ENCODE data around the gene TLCD3B.
A peak's percentile ranks its signal among the peaks of the same experiment; 100 is the strongest.

The TLCD3B gene

GRCh38 chr16:30006659-30007377 is 24.3 kb downstream of the TLCD3B start:
- Mint-ChIP-seq H3K36me3 (no peaks in the 10 kb centered on the region), H3K27ac (no peak overlapping the region), H3K4me3 (no peak overlapping the region), H3K4me1 (ENCODE audit: low read depth) (peaks cover 8% of the 10 kb centered on the region), H3K9me3 (ENCODE audit: low read depth) (no peaks in the 10 kb centered on the region), H3K27me3 (no peaks in the 10 kb centered on the region)

DNA sequence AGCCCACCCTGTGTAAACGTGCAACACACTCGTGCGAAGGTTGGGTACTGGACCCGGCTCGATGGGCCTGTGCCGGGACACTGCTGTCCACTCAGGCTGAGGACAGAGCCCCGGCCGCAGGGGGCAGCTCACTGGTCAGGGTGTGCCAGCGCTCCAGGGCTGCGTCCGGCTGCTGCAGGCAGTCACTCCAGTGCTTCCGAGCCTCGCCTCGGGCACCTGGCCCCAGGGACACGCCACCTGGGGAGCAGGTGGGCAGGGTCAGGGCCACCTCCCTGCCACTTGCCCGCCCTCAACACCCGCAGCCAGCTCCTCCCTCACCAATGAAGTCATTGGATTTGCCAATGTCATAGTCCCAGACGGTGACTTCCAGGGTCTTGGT is 25.0 kb downstream of the TLCD3B start:
- H3K27me3 Mint-ChIP-seq, result no peaks in the 10 kb centered on the region
- H3K27ac Mint-ChIP-seq, result no peak overlapping the region
- H3K4me3 Mint-ChIP-seq, result no peak overlapping the region
- H3K36me3 Mint-ChIP-seq, result no peaks in the 10 kb centered on the region
- no peaks in the 10 kb centered on the region for H3K9me3 Mint-ChIP-seq (ENCODE audit: low read depth)
- peaks cover 7% of the 10 kb centered on the region for H3K4me1 Mint-ChIP-seq (ENCODE audit: low read depth)

DNA sequence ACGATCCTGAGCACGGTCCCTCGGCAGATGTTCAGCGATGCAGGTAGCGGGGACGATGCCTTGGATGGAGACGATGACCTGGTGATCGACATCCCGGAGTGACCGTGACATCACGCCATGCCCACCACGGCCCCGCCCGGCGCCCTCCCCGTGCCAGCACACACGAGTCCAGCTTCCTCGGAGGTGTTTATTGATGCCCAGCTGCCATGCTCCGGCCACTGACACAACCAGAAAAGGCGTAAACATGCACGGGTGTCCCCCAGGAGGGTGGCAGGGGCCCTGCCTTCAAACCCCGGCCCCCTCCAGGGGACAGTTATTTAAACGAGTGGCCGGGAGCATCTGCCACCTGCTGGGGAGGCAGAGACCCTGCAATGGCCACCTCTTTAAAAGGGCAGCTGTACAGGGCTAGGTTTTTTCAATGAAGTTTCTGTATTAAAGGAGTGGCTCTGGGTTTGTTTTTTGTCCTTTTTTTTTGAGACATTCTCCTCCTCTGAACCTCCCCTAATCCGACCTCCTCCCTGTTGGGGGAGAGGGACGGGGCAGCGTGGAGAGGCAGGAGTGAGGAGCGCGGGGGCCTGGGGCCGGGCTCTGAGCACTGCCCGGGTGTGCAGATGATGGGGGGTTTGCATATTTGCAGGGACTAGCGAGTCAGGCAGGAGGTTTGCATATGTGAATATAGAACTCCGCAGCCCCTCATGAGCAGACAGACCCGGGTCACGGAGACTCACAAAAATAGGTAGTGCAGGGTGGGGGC is 25.6 kb downstream of the TLCD3B start:
- peaks cover 7% of the 10 kb centered on the region for H3K4me1 Mint-ChIP-seq (ENCODE audit: low read depth)
- H3K4me3 Mint-ChIP-seq, result no peak overlapping the region
- H3K27me3 Mint-ChIP-seq, result no peaks in the 10 kb centered on the region
- H3K27ac Mint-ChIP-seq, result no peak overlapping the region
- H3K36me3 Mint-ChIP-seq, result no peaks in the 10 kb centered on the region
- H3K9me3 Mint-ChIP-seq (ENCODE audit: low read depth), result no peaks in the 10 kb centered on the region

DNA sequence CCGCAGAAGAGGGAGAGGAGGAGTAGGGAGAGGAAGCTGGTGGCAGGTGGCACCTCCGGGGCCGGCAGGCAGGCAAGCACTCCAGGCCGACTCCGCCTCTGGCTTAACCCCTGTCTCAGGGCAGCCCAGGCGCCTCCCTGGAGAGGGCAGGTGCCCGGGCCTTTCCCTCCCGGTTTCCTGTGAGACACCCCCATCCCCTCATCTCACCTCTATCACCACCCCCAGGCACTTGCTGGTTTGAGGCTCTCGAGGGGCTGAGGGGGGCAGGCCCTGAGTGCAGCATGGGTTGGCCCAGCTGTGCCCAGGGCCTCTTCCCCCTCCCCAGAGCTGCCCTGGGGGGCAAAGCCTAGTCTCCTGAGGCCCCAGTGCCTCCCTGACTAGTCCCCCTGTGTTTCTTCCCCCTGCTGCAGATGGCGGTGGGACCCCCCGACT is 26.2 kb downstream of the TLCD3B start:
- no peak overlapping the region for H3K27ac Mint-ChIP-seq
- H3K4me3 Mint-ChIP-seq, result no peak overlapping the region
- H3K4me1 Mint-ChIP-seq (ENCODE audit: low read depth), result peaks cover 5% of the 10 kb centered on the region
- H3K27me3 Mint-ChIP-seq, result no peaks in the 10 kb centered on the region
- no peaks in the 10 kb centered on the region for H3K9me3 Mint-ChIP-seq (ENCODE audit: low read depth)
- H3K36me3 Mint-ChIP-seq, result no peaks in the 10 kb centered on the region

GRCh38 chr16:30004424-30004776 is 26.7 kb downstream of the TLCD3B start:
- no peak overlapping the region for H3K27ac Mint-ChIP-seq
- H3K4me1 Mint-ChIP-seq (ENCODE audit: low read depth), result peaks cover 7% of the 10 kb centered on the region
- H3K9me3 Mint-ChIP-seq (ENCODE audit: low read depth), result no peaks in the 10 kb centered on the region
- H3K4me3 Mint-ChIP-seq, result no peak overlapping the region
- no peaks in the 10 kb centered on the region for H3K36me3 Mint-ChIP-seq
- no peaks in the 10 kb centered on the region for H3K27me3 Mint-ChIP-seq

GRCh38 chr16:30003670-30004423 is 27.2 kb downstream of the TLCD3B start:
- Mint-ChIP-seq H3K36me3 (no peaks in the 10 kb centered on the region), H3K9me3 (ENCODE audit: low read depth) (no peaks in the 10 kb centered on the region), H3K4me3 (no peak overlapping the region), H3K27me3 (no peaks in the 10 kb centered on the region), H3K4me1 (ENCODE audit: low read depth) (peaks cover 12% of the 10 kb centered on the region), H3K27ac (peak overlapping the region; percentile 41)

DNA sequence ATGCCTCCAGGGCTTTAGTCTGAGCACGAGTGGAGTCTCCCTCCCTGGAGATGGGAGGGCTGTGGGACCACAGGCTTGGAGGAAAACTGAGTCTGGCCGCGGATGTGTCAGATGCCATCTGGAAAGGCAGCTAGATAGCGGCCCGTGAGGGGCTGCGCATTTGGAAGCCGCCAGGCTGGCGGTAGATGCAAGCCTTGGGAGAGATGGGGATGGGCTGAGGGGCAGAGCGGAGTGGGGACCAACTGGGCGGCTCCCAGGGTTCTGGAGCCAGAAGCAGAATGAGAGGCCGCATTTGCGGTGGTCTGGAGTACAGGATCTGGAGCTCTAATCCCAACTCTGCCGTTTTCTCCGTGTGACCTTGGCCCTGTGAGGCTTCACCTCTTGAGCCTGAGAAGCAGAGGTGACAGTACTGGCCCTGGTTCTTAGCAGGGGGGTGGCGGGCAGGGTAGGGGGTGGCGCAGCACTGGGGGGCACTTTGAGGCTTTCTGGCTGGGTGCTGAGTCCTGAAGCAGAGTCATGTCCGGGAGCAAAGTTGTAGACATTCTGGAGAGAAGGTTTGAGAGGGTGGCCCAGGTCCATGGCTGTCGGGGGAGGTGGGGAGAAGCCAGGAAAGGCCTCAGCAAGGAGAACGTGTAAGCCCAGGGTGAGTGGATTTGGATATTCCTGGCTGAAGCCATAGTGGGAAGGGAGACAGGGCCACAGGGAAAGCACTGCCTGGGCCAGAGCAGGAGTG is 28.3 kb downstream of the TLCD3B start:
- H3K9me3 Mint-ChIP-seq (ENCODE audit: low read depth), result no peaks in the 10 kb centered on the region
- no peaks in the 10 kb centered on the region for H3K36me3 Mint-ChIP-seq
- no peaks in the 10 kb centered on the region for H3K27me3 Mint-ChIP-seq
- peak overlapping the region; percentile 41 for H3K27ac Mint-ChIP-seq
- H3K4me3 Mint-ChIP-seq, result no peak overlapping the region
- H3K4me1 Mint-ChIP-seq (ENCODE audit: low read depth), result peaks cover 19% of the 10 kb centered on the region

DNA sequence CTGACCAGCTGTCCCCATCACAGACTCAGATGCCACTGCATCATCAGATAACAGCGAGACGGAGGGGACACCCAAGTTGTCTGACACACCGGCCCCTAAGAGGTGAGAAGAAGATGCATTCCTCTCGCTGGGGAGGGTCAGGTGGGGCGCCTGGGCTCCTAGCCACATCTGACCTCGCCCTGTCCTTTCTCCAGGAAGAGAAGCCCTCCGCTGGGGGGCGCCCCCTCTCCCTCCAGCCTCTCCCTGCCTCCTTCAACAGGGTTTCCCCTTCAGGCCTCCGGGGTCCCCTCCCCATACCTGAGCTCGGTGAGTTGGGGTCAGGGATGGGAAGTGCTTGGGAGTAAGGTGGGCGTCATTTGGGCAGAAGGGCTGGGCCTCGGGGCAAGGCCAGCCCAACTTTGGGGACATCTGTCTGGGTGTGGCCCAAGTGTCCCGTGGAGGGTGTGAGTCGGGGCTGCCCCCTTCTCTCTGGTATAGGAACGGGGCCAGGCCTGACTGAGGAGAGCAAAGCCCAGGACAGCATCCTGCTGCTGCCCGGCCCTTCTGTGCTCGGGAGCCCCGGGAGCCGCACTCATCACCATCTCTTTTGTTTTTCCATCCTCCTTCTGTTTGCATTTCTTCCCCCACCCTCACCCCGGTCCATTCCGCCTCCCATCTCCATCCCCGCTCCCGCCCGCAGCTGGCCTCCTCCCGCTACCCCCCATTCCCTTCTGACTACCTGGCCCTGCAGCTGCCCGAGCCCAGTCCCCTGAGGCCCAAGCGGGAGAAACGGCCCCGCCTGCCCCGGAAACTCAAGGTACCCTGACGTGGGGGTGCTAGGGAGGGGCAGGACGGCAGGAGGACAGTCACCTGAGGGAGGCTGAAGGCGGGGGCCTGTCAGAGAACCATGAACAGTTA is 30.1 kb downstream of the TLCD3B start:
- H3K27ac Mint-ChIP-seq, result no peak overlapping the region
- no peak overlapping the region for H3K4me3 Mint-ChIP-seq
- no peaks in the 10 kb centered on the region for H3K36me3 Mint-ChIP-seq
- H3K4me1 Mint-ChIP-seq (ENCODE audit: low read depth), result peaks cover 27% of the 10 kb centered on the region
- no peaks in the 10 kb centered on the region for H3K27me3 Mint-ChIP-seq
- H3K9me3 Mint-ChIP-seq (ENCODE audit: low read depth), result no peaks in the 10 kb centered on the region

- peak overlapping the region; percentile 54 for H3K27ac Mint-ChIP-seq
- H3K36me3 Mint-ChIP-seq, result no peaks in the 10 kb centered on the region
- H3K4me1 Mint-ChIP-seq (ENCODE audit: low read depth), result peaks cover 31% of the 10 kb centered on the region
- H3K9me3 Mint-ChIP-seq (ENCODE audit: low read depth), result no peaks in the 10 kb centered on the region
- no peaks in the 10 kb centered on the region for H3K27me3 Mint-ChIP-seq
- no peak overlapping the region for H3K4me3 Mint-ChIP-seq
Measured at GRCh38 chr16:29999605-30000004, 31.5 kb downstream of the TLCD3B start.

DNA sequence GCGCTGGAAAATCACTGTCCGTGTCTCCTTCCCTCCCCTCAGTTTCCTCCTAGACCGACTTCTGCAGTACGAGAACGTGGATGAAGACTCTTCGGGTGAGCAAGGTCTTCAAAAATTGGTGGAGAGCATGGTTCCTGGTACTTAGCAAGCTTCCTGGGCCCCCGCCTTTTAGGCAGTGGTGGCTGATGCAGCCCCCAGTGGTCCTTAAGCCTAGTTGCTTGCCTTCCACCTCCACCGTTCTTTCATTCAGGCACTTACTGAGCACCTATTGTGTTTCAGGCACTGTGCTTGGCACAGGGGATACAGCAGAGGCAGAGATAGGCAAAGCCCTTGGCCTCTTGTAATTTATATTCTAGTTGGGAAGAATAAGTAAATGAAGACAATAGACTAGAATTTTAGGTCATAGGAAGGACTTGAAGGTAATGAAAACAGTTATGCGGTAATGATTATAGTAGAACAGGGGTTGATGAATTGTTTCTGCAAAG is 34.3 kb downstream of the TLCD3B start:
- no peaks in the 10 kb centered on the region for H3K27me3 Mint-ChIP-seq
- H3K27ac Mint-ChIP-seq, result peak overlapping the region; percentile 99
- H3K9me3 Mint-ChIP-seq (ENCODE audit: low read depth), result no peaks in the 10 kb centered on the region
- peaks cover 32% of the 10 kb centered on the region for H3K4me1 Mint-ChIP-seq (ENCODE audit: low read depth)
- peak overlapping the region; percentile 97 for H3K4me3 Mint-ChIP-seq
- H3K36me3 Mint-ChIP-seq, result no peaks in the 10 kb centered on the region

- Mint-ChIP-seq H3K27ac (peak within 1 kb of the TSS; percentile 99), H3K4me1 (ENCODE audit: low read depth) (peaks cover 32% of the 10 kb centered on the region), H3K9me3 (ENCODE audit: low read depth) (no peaks in the 10 kb centered on the region), H3K27me3 (no peaks in the 10 kb centered on the region), H3K36me3 (no peaks in the 10 kb centered on the region), H3K4me3 (peak within 1 kb of the TSS; percentile 97)
Measured at GRCh38 chr16:29995911-29996765, 34.9 kb downstream of the TLCD3B start, which contains the start of gene INO80E. Gene INO80E, plus strand, starts transcription at chr16:29996241. Its CDS starts 70 bp downstream, at chr16:29996311.

DNA sequence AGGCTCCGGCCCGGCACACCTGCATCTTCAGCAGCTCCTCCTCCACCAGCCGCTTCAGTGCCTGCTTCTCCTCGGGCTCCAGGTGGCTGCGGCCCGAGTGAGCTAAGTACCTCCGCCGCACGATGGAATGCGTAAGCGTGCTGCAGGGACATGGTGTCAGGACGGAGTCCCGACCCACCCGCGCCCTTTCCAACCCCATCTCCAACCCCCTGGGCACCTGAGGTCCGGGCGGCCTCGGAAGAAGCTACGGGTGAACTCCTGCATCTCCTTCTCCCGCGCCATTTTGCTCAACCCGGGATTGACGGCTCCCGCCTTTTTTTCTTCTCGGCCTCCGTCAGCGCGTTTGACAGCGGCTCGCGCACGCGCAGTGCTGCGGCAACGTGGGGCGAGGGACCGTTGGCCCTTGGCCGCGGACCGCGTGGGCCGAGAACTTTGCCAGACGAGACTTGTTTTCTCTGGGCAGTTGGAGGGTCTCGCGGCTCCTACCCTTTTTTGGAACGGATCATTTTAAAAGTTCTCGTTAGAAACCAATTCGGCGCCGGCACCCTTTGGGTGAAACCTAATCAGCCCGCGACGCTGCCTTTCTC is 35.7 kb downstream of the TLCD3B start, which contains the start of gene HIRIP3:
Gene HIRIP3, minus strand, starts transcription at position 294 of the 587 bp plus-strand sequence. Its CDS starts 12 bp downstream, at position 282.
- Mint-ChIP-seq H3K36me3 (peaks cover 1% of the 10 kb centered on the region), H3K4me1 (ENCODE audit: low read depth) (peaks cover 32% of the 10 kb centered on the region)

More for the DNA sequence above, 35.7 kb downstream of the TLCD3B start, which contains the start of gene HIRIP3:
- H3K27me3 Mint-ChIP-seq, result no peaks in the 10 kb centered on the region
- H3K9me3 Mint-ChIP-seq (ENCODE audit: low read depth), result no peaks in the 10 kb centered on the region
- H3K4me3 Mint-ChIP-seq, result peak within 1 kb of the TSS; percentile 97
- peak within 1 kb of the TSS; percentile 99 for H3K27ac Mint-ChIP-seq
